ENCODE measurements around the gene CTH.
"Not testable (repeated sequence)": the region's sequence is repeated elsewhere in the genome, so short reads cannot be mapped to it uniquely, and the experiment has no call there.

Gene CTH

DNA sequence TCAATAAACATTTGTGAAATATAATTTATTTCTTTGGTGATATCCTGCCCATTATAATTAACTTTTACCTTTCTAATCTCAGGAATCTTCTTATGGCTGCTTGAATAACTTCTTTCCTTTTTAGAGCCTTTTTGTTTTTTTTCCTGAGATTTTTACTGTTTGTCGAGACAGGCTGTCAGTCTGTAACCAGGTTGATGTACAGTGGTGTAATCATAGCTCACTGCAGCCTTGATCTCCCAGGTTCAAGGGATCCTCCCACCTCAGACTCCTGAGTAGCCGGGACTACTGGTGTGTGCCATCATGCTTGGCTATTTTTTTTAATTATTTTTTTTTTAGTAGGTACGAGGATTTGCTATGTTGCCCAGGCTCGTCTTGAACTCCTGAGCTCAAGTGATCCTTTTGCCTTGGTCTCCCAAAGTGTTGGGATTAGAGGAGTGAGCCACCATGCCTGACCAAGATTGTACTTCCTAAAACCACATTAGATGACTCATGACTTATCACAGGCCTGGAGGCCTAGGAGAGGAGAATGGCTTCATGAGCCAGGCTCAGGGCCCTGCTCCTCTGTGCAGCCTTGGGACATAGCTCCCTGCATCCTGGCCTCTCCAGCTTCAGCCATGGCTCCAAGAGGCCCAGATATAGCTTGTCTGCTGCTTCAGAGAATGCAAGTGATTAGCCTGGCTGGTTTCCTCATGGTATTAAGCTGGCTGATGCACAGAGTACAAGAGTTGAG lies 48.6 kb downstream of the CTH start:
- no peak for DNase-seq

DNA sequence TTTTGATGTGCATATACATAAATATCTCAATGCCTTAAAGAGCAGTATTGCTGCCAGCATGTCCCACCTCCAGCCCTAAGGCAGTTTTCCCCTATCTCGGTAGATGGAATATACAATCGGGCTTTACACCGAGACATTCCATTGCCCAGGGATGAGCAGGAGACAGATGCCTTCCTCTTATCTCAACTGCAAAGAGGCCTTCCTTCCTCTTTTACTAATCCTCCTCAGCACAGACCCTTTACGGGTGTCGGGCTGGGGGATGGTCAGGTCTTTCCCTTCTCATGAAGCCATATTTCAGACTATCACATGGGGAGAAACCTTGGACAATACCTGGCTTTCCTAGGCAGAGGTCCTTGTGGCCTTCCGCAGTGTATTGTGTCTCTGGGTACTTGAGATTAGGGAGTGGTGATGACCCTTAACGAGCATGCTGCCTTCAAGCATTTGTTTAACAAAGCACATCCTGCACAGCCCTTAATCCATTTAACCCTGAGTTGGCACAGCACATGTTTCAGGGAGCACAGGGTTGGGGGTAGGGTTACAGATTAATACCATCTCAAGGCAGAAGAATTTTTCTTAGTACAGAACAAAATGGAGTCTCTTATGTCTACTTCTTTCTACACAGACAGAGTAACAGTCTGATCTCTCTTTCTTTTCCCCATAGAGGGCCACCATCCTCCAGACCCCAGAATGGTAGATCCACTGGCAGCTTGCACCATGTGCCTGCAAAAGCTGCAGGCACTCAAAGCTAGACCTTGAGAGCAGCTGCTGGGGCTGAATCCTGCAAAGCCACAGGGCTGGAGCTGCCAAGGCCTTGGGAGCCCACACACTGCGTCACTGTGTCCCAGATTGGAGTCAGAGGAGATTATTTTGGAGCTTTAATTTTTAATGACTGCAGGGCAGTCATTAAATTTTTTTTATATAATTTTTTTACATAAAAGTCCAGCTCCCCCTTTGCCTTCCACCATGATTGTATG lies 50.0 kb downstream of the CTH start:
- not testable (repeated sequence) for DNase-seq

GRCh38 chr1:70462611-70463010 lies 51.5 kb downstream of the CTH start:
- no peak for DNase-seq

- no peak for DNase-seq
Measured at GRCh38 chr1:70465911-70466310, 54.8 kb downstream of the CTH start.

DNA sequence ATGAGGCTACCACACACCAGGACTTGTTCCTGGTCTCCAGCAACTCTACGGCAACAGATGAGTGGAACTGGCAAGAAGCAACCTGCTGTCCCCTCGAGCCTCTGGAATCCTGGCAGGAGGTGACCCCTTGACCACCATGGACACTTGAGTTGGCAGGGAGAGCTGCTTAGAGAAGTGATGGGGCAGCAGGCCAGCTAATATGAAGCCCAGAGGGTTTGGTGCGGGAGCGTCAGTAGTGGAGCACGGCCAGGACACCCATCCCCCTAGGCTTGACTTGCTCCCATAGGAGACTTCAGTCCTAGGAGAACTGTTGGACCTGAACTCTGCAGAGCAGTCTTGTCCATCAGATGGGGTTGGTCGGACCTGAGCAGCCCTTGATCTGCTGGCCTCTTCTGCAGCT lies 56.5 kb downstream of the CTH start:
- DNase-seq, result no peak

- DNase-seq, result no peak
Measured at GRCh38 chr1:70468180-70468579, 57.1 kb downstream of the CTH start.

GRCh38 chr1:70469184-70469583 lies 58.1 kb downstream of the CTH start:
- DNase-seq, result not testable (repeated sequence)

DNA sequence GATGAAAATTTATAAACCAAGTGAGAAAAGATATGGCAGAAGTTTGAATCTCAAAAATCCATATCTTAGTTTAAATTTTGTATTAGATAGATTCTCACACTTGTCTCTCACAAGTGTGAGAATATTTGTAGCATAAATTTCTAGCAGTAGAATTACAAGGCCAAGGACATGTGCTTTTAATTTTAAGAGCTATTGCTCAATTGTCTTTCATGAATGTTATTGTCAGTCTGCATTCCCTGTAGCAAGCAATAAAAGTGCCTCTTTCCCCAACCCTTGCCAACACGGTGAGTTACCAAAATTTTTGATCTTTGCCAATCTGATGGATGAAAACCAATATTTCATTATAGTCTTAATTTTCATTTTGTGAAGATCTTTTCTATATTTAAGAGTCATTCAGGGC lies 64.0 kb downstream of the CTH start:
- DNase-seq, result no peak

GRCh38 chr1:70477090-70477489 lies 66.0 kb downstream of the CTH start:
- no peak for DNase-seq

DNA sequence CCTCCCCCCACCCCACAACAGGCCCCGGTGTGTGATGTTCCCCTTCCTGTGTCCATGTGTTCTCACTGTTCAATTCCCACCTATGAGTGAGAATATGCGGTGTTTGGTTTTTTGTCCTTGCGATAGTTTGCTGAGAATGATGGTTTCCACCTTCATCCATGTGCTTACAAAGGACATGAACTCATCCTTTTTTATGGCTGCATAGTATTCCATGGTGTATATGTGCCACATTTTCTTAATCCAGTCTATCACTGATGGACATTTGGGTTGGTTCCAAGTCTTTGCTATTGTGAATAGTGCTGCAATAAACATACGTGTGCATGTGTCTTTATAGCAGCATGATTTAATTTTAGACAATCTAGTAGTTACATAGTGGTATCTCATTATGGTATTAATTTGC lies 66.8 kb downstream of the CTH start:
- DNase-seq, result not testable (repeated sequence)

DNA sequence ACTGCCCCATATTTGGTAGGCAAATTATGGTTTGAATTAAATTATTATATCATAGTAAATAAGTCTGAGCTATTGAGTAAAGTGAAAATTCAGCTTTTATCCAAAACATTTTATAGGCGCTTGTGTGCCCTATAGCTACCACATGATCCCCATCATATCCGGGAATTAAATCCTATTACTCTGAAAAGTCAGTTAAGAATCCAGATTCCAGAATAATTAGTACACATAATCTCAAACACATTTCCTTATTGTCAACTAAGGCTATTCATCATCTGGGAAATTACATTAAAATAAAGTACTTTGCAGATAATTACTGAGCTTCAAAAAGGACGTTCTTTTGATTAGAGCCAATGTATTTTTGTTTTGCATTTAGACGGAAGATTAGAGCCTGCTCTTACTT lies 72.3 kb downstream of the CTH start:
- DNase-seq, result no peak

DNA sequence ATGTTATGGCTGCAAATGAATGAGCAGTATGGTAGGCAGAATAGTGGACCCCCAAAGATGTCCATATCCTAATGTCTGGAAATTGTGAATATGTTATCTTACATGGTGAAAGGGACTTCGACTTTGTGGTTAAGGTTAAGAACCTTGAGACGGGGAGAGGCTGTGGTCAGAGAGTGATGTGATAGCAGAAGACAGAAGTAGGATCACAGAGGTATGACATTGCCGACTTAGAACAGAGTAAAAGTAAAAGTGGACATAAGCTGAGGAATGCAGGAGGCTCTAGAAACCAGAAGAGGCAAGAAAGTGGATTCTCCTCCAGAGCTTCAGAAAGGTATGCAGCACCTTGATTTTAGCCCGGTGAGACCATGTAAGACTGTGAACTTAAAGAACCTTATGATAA lies 74.6 kb downstream of the CTH start:
- no peak for DNase-seq

DNA sequence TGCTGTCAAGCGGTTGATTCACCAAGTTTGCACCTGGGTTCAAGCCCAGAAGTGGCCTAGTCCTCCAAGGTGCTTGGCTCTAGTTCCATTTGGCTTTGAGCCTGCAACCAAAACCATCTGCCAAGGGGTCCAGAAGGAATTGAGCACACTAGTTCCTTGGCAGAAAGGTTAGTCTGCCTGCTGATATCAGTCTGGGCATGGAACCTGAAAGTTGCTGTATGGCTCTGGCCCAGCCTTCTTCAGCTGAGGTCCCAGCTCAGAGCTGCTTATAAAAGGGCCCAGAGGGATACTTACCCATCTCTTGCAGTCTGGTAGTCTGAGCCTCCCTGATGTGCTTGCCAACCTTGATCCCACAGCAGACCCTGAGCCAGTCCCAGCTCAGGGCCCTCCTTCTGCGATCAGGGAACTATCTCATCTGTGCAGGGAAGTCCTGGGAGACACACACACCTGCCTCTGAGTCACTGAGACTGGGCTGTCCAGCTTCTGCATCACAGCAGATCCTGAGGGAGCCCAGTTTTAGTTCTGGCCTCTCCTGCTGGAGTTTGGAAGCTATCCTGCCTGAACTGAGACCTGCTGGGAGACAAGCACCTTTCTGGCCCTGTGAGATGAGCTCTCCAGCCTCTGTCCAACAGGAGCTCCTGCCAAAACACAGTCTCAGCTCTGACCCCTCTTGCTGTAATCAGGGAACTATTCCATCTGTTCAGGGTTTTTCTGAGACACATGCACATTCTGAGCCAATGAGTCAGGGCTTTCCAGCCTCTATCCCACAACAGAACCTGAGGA lies 75.8 kb downstream of the CTH start:
- DNase-seq, result no peak

DNA sequence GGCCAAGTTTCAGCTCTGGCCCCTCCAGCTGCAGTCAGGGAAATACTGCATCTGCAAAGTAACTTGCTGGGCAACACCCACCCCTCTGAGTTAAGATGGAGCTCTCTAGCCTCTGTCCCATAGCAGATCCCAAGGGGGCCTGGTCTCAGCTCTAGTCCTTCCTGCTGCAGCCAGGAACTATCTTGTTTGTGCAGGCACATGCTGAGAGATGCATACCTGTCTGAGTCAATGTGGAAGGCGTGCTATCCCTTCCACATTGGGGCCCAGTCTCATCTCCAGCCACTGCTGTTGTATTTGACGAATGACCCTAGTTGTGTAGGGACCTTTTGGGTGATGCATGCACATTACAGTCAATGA lies 76.4 kb downstream of the CTH start:
- no peak for DNase-seq

- DNase-seq, result no peak
Measured at GRCh38 chr1:70487910-70488665, 77.0 kb downstream of the CTH start.
